Body of pancreas (tissue), 4 donors: ENCODE results near the gene CLECL1.

Experiments used
- CTCF ChIP-seq, 7 experiments: fragments of 450-650 bp in 4 of 7; fragments of 200-600 bp in 3 of 7; sonication (generic) in 3 of 7; IDR thresholded peaks; one replicate each; pipeline ENCODE4 v1.5.1; 2016 to 2019; ENCODE audit warnings: antibody characterized with exemption in 7 of 7
- POLR2A ChIP-seq, 3 donors: fragments of 450-650 bp; IDR thresholded peaks; one replicate each; pipeline ENCODE4 v1.6.1; 2016; ENCODE audit warnings: antibody characterized with exemption in 3 of 3, mild to moderate bottlenecking in 2 of 3

- TF ChIP-seq POLR2A (IDR thresholded peaks at IDR 0.05) (no peak), CTCF (IDR thresholded peaks at IDR 0.05) (no peak)
Measured at GRCh38 chr12:9776781-9777180, 43.9 kb upstream of the CLECL1 start.
